DOHH2 (cell line): Measurements from ENCODE around the gene CEP112.

Experiments used
- CTCF ChIP-seq: fragments of 200-600 bp; sonication (generic); IDR thresholded peaks from one replicate; pipeline ENCODE4 v1.5.1; 2014; ENCODE audit warnings: antibody characterized with exemption, mild to moderate bottlenecking, low read depth, low read length; ENCODE audit not compliant: poor library complexity, severe bottlenecking
- EZH2phosphoT487 ChIP-seq: fragments of 200-600 bp; sonication (generic); IDR thresholded peaks from 2 replicates; pipeline ENCODE4 v1.6.1; 2017; ENCODE audit warnings: borderline replicate concordance, mild to moderate bottlenecking, antibody characterized with exemption, low read length, moderate library complexity, mixed read lengths

DNA sequence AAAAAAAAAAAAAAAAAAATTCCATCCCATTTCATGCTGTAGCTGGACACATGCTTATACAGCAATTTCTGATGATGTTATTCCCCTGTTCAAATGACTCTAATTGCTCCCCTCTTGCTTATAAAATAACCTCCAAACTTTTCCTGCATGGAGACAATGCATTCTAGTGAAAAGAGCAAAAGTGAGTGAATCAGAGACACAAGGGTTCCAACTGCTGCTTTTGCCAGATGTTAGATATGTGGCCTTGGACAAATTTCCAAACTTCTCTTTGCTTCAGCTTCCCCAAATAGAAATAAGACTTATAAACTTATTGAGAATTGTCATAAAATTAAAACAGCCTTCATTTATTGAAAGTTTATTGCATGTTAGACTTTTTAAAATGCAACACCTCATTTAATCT is 565.5 kb downstream of the CEP112 start:
- TF ChIP-seq CTCF (no peak), EZH2phosphoT487 (no peak)
